H4 (cell line): ENCODE measurements around the gene TGFBI. TPM values are rescaled to one million over a fixed set of nuclear protein-coding genes. Genes with fewer than 3 reads are reported as not detected.

Experiments
- DNase-seq: peaks from one replicate; pipeline ENCODE4 v3.0.0-alpha.2; 2015; ENCODE audit warnings: low spot score
- total RNA-seq: library from RNA; depleted of rRNA; stranded (reverse); fragments of >200 nt; shearing (Covaris generic); gene quantifications from 2 replicates; pipeline ENCODE4 v1.2.3, GENCODE V29; 2014

Gene TGFBI
- total RNA-seq, 1 experiment from 2014 or later = 2,468 TPM

GRCh38 chr5:136001466-136001981 lies 27.3 kb upstream of the TGFBI start:
- DNase-seq = peak; percentile 34

GRCh38 chr5:136004436-136004835 lies 24.4 kb upstream of the TGFBI start:
- DNase-seq = no peak

GRCh38 chr5:136005476-136005875 lies 23.3 kb upstream of the TGFBI start:
- DNase-seq = no peak

- no peak for DNase-seq
Measured at GRCh38 chr5:136006164-136006563, 22.6 kb upstream of the TGFBI start.

- peak; percentile 62 for DNase-seq
Measured at GRCh38 chr5:136006761-136007251, 22.0 kb upstream of the TGFBI start.

- no peak for DNase-seq
Measured at GRCh38 chr5:136007271-136007670, 21.5 kb upstream of the TGFBI start.

- peak; percentile 84 for DNase-seq
Measured at GRCh38 chr5:136011414-136012001, 17.3 kb upstream of the TGFBI start.

GRCh38 chr5:136012041-136012804 lies 16.6 kb upstream of the TGFBI start:
- DNase-seq = no peak

GRCh38 chr5:136013559-136013958 lies 15.2 kb upstream of the TGFBI start:
- DNase-seq = no peak

- no peak for DNase-seq
Measured at GRCh38 chr5:136014049-136015002, 14.5 kb upstream of the TGFBI start.

- no peak for DNase-seq
Measured at GRCh38 chr5:136015003-136015375, 13.8 kb upstream of the TGFBI start.

- no peak for DNase-seq
Measured at GRCh38 chr5:136015966-136016650, 12.7 kb upstream of the TGFBI start.

- DNase-seq = peak; percentile 98
Measured at GRCh38 chr5:136016945-136017530, 11.8 kb upstream of the TGFBI start.

- DNase-seq = peak; percentile 100
Measured at GRCh38 chr5:136018814-136019783, 9.7 kb upstream of the TGFBI start.

GRCh38 chr5:136020001-136020382 lies 8.8 kb upstream of the TGFBI start:
- no peak for DNase-seq

GRCh38 chr5:136020383-136021015 lies 8.3 kb upstream of the TGFBI start:
- DNase-seq = peak; percentile 99

GRCh38 chr5:136021016-136021405 lies 7.8 kb upstream of the TGFBI start:
- DNase-seq = peak; percentile 66

GRCh38 chr5:136022965-136023364 lies 5.8 kb upstream of the TGFBI start:
- DNase-seq = no peak

- DNase-seq = no peak
Measured at GRCh38 chr5:136023958-136024541, 4.7 kb upstream of the TGFBI start.
